GM12801 (cell line): Measurements from ENCODE around the gene NXPH2.

Experiments used
- CTCF ChIP-seq: IDR thresholded peaks from one replicate; pipeline ENCODE4 v1.5.1; 2011; ENCODE audit warnings: control low read depth; ENCODE audit not compliant: insufficient read length; ENCODE audit errors: extremely low read depth

The NXPH2 gene

GRCh38 chr2:138779781-138780445, at the start of gene NXPH2:
Gene NXPH2, minus strand, starts transcription at chr2:138780390. Its CDS starts 149 bp downstream, at chr2:138780241.
- no peak for TF ChIP-seq CTCF

DNA sequence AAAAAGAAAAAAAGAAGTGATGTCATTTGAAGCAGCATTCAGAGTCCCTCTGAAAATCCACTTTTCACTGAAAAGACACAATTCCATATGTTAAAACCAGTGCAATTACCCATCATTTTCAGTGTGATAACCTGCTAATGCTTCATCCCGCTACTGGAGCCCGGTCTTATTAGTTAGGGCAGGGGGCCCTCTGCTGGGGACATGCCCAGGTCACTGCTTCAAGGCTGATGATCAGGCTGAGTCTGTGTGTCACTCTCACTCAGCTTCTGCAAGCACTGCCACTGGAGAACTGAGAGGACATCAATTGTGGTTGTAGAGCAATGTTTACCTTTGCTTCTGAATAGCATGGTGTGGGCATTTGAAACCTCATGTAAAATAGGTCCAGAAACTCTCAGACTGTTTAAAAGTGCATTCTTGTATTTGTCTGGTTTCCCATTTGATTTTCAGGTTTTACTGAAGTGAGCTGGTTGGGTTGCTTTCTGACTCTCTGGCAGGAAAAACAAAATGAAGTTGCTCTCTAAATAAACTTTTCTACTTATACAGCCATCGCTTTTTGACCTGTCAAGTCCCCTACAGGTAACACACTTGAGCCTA, 49.2 kb upstream of the NXPH2 start:
- TF ChIP-seq CTCF = no peak

DNA sequence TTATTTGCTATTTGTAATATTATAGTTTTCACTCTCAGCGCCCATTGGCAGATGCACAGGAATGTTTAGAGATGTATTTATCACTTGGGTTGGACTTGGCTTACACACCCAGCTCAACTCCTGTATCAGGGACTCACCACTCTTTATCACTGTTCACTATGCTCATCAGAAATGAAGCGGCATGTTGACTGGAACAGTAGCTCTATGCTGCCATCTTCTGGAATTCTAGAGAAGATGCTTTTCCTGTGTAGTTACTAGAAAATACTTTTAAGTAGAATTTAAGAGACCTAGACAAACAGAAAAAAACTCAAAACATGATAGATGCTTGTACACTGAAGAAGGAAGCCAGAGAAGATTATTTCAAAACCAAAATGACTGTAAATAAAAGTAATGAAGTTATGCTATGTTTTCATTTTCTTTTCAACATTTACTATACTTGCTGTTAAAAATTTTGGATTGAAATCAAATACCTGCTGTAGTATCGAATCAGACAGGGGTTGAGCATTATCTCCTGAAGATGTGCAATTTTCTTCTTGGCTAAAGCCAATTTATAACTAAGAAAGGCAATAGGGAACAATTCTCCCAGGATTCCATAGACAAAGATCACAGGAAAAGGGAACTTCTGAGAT, 47.4 kb upstream of the NXPH2 start:
- no peak for TF ChIP-seq CTCF

- no peak for TF ChIP-seq CTCF
These were observed 43.5 kb upstream of the NXPH2 start for GRCh38 chr2:138823666-138824065.

GRCh38 chr2:138819964-138820363, 39.8 kb upstream of the NXPH2 start:
- TF ChIP-seq CTCF = no peak

DNA sequence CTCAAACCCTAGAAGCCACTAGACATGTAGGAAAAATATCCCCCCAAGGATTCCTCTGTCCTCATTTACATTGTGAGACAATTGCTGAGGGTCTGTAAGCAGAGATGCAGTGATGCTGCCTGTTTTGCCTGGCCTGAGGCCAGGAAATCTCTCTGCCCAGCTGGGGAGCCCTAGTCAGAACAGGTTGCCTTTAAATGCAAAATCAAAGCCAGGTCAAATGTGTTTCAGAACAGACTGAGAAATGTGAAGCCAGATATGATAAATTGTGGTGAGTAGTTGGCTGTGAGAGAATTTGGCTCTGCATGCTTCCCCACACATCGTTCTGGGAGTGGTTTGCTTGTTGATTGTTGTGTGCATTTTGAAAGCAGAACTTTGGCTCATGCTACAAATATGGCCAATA, 38.4 kb upstream of the NXPH2 start:
- TF ChIP-seq CTCF = no peak

DNA sequence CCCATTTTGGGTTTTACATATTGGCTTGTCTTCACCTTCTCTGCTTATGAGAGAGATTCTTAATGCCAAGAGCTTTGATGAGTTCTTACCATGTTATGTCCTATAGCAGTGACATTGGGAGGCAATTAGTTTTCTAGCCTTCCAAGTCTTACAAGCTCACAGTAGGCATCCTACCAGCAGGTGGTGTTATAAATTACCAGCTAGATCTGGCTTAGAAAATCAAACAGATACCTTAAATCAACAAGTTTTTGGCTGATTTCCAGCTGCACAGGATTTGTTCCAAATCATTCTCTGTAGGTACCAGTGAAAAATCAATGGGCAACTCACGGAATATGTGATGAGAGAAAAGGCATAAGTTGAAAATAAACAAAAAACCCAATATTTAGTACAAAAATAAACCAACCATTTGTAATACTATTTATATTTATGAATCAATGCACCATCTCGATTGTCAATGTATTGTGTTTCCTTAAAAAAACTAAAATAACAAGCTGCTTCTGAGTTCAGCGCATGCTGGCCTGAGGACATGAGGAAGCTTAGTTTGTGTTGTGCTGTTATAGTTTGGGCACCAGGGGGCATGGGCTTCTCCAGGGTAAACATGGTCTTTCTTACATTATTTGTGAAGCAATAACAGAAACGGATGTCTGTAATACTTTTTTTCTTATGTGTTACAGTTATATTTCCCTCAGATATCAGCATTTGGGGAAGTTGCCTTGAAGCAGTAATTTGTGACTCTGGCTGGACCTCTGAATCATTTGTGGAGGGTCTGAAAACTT, 34.1 kb upstream of the NXPH2 start:
- no peak for TF ChIP-seq CTCF
